Liver (tissue), 3 donors: Measurements from ENCODE around the gene PPP2R2B.

ENCODE experiments used
- EGR1 ChIP-seq, 2 donors: IDR thresholded peaks; 2 replicates each; pipeline ENCODE4 v1.6.1; 2016 to 2018; ENCODE audit warnings: antibody characterized with exemption in 2 of 2, low read depth in 2 of 2
- RAD21 ChIP-seq, 2 donors: IDR thresholded peaks; 2 replicates each; pipeline ENCODE4 v1.6.1; 2016; ENCODE audit warnings: antibody characterized with exemption in 2 of 2, mild to moderate bottlenecking in 2 of 2
- TAF1 ChIP-seq: conservative IDR thresholded peaks from 2 replicates; pipeline ENCODE4 v1.6.1; 2016; ENCODE audit warnings: antibody characterized with exemption, mild to moderate bottlenecking
- TF ChIP-seq, protein P1 (sequence below): IDR thresholded peaks from 2 replicates; pipeline ENCODE4 v1.6.1; 2016; ENCODE audit warnings: antibody characterized with exemption, mild to moderate bottlenecking
- TF ChIP-seq, protein P2 (sequence below): IDR thresholded peaks from 2 replicates; pipeline ENCODE4 v1.6.1; 2016; ENCODE audit warnings: antibody characterized with exemption
- TF ChIP-seq, protein P3 (sequence below): IDR thresholded peaks from 2 replicates; pipeline ENCODE4 v1.6.1; 2016; ENCODE audit warnings: antibody characterized with exemption
- TF ChIP-seq, protein P4 (sequence below): fragments of 150-350 bp; IDR thresholded peaks from 2 replicates; pipeline ENCODE4 v1.5.1; 2017; ENCODE audit warnings: improper control_type of control experiment, low read depth, low read length; ENCODE audit not compliant: missing input control
- donor health status: healthy.
- donor health status: healthy.

DNA sequence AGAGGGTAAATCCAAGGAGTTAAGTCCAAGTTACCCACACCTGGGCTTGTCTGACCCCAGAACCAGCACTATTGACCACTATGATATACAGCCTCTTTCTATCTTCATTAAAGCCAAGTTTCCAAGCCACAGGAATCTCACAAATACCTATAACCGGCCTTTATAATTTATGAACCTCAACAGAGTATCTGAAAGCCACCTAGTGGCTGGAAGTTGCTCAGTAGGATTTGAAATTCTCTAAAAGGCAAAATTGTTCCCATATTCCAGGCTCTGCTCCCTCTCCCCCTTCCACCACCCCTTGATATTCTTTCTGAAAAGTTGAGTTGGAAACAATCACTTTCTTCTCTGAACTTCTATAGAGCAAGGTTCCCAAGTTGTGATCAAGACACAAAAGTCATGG, 256.2 kb downstream of the PPP2R2B start:
- TF ChIP-seq, protein P1, sequence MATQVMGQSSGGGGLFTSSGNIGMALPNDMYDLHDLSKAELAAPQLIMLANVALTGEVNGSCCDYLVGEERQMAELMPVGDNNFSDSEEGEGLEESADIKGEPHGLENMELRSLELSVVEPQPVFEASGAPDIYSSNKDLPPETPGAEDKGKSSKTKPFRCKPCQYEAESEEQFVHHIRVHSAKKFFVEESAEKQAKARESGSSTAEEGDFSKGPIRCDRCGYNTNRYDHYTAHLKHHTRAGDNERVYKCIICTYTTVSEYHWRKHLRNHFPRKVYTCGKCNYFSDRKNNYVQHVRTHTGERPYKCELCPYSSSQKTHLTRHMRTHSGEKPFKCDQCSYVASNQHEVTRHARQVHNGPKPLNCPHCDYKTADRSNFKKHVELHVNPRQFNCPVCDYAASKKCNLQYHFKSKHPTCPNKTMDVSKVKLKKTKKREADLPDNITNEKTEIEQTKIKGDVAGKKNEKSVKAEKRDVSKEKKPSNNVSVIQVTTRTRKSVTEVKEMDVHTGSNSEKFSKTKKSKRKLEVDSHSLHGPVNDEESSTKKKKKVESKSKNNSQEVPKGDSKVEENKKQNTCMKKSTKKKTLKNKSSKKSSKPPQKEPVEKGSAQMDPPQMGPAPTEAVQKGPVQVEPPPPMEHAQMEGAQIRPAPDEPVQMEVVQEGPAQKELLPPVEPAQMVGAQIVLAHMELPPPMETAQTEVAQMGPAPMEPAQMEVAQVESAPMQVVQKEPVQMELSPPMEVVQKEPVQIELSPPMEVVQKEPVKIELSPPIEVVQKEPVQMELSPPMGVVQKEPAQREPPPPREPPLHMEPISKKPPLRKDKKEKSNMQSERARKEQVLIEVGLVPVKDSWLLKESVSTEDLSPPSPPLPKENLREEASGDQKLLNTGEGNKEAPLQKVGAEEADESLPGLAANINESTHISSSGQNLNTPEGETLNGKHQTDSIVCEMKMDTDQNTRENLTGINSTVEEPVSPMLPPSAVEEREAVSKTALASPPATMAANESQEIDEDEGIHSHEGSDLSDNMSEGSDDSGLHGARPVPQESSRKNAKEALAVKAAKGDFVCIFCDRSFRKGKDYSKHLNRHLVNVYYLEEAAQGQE = no peak
- TF ChIP-seq, protein P2, sequence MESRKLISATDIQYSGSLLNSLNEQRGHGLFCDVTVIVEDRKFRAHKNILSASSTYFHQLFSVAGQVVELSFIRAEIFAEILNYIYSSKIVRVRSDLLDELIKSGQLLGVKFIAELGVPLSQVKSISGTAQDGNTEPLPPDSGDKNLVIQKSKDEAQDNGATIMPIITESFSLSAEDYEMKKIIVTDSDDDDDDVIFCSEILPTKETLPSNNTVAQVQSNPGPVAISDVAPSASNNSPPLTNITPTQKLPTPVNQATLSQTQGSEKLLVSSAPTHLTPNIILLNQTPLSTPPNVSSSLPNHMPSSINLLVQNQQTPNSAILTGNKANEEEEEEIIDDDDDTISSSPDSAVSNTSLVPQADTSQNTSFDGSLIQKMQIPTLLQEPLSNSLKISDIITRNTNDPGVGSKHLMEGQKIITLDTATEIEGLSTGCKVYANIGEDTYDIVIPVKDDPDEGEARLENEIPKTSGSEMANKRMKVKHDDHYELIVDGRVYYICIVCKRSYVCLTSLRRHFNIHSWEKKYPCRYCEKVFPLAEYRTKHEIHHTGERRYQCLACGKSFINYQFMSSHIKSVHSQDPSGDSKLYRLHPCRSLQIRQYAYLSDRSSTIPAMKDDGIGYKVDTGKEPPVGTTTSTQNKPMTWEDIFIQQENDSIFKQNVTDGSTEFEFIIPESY = no peak
- TF ChIP-seq, protein P3, sequence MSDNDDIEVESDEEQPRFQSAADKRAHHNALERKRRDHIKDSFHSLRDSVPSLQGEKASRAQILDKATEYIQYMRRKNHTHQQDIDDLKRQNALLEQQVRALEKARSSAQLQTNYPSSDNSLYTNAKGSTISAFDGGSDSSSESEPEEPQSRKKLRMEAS = no peak
- TF ChIP-seq EGR1 (IDR thresholded peaks at IDR 0.05; ENCODE audit: low read depth in 2 of 2) = no peak
- TF ChIP-seq, protein P4, sequence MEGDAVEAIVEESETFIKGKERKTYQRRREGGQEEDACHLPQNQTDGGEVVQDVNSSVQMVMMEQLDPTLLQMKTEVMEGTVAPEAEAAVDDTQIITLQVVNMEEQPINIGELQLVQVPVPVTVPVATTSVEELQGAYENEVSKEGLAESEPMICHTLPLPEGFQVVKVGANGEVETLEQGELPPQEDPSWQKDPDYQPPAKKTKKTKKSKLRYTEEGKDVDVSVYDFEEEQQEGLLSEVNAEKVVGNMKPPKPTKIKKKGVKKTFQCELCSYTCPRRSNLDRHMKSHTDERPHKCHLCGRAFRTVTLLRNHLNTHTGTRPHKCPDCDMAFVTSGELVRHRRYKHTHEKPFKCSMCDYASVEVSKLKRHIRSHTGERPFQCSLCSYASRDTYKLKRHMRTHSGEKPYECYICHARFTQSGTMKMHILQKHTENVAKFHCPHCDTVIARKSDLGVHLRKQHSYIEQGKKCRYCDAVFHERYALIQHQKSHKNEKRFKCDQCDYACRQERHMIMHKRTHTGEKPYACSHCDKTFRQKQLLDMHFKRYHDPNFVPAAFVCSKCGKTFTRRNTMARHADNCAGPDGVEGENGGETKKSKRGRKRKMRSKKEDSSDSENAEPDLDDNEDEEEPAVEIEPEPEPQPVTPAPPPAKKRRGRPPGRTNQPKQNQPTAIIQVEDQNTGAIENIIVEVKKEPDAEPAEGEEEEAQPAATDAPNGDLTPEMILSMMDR = peak; percentile 18
- no peak for TF ChIP-seq TAF1
- peak in 1 of 2 donors; percentile 14 for TF ChIP-seq RAD21 (IDR thresholded peaks at IDR 0.05)
